ENCODE results near the gene RWDD4.

RWDD4 gene

GRCh38 chr4:183602557-183603027 lies 56.4 kb downstream of the RWDD4 start:
- no peaks in the 10 kb centered on the region for H3K9me3 Mint-ChIP-seq
- H3K27me3 Mint-ChIP-seq (ENCODE audit: low read depth): peaks cover 8% of the 10 kb centered on the region
- no peak overlapping the region for H3K4me3 Mint-ChIP-seq
- H3K27ac Mint-ChIP-seq: no peak overlapping the region
- H3K36me3 Mint-ChIP-seq (ENCODE audit: low read depth): no peaks in the 10 kb centered on the region
- no peaks in the 10 kb centered on the region for H3K4me1 Mint-ChIP-seq (ENCODE audit: low read depth)
- DNase-seq (ENCODE audit: low spot score): no peak

DNA sequence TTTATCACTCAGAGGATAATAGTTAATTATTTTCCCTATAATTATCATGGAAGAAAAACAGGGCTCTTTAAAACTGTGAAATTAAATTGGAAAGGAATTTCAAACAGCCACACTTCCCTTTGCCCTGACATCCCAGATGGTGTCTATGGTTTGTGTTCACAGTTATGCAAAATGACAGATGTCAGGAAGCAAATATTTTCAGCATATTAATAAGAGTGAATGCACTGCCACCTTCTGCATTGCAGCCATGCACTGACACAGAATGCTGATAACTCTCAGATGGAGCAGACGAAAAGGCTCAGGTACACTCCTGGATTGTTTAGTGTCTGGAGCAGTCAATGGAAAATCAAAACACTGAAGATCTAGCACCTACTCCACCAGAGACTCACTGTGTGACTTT lies 57.6 kb downstream of the RWDD4 start:
- Mint-ChIP-seq H3K27ac (no peak overlapping the region), H3K27me3 (ENCODE audit: low read depth) (peaks cover 16% of the 10 kb centered on the region), H3K4me3 (no peak overlapping the region), H3K9me3 (no peaks in the 10 kb centered on the region), H3K36me3 (ENCODE audit: low read depth) (no peaks in the 10 kb centered on the region), H3K4me1 (ENCODE audit: low read depth) (no peaks in the 10 kb centered on the region)
- no peak for DNase-seq (ENCODE audit: low spot score)

DNA sequence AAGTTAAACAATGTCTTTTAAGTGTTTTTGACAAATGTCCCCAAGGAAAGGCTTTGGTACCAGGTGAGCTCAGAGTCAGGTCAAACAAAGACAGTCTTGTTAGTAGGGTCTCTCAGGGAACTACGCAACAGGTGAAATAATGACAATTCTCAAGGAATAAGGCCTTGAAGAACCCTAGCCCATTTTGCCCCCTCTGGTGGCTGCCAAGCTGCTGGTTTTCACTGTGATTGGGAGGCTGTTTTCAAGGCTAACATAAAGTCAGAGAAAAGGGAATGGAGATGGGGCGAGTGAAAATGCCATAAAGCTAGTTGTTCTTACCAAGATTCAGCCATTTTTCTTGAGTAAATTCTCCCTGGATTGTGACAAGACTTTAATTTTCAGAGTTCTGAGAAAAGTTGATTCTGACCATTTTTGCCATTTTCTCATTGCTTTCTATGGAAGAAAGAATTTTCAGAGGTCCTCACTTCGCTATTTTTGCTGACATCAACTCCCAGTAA lies 58.7 kb downstream of the RWDD4 start:
- no peak overlapping the region for H3K27ac Mint-ChIP-seq
- no peaks in the 10 kb centered on the region for H3K4me1 Mint-ChIP-seq (ENCODE audit: low read depth)
- DNase-seq (ENCODE audit: low spot score): no peak
- no peak overlapping the region for H3K4me3 Mint-ChIP-seq
- no peaks in the 10 kb centered on the region for H3K9me3 Mint-ChIP-seq
- H3K27me3 Mint-ChIP-seq (ENCODE audit: low read depth): peaks cover 21% of the 10 kb centered on the region
- H3K36me3 Mint-ChIP-seq (ENCODE audit: low read depth): no peaks in the 10 kb centered on the region

GRCh38 chr4:183599690-183600089 lies 59.3 kb downstream of the RWDD4 start:
- Mint-ChIP-seq H3K4me3 (no peak overlapping the region), H3K9me3 (no peaks in the 10 kb centered on the region), H3K27ac (no peak overlapping the region), H3K27me3 (ENCODE audit: low read depth) (peaks cover 21% of the 10 kb centered on the region), H3K4me1 (ENCODE audit: low read depth) (no peaks in the 10 kb centered on the region), H3K36me3 (ENCODE audit: low read depth) (no peaks in the 10 kb centered on the region)
- no peak for DNase-seq (ENCODE audit: low spot score)

GRCh38 chr4:183599284-183599683 lies 59.7 kb downstream of the RWDD4 start:
- Mint-ChIP-seq H3K4me3 (no peak overlapping the region), H3K4me1 (ENCODE audit: low read depth) (no peaks in the 10 kb centered on the region), H3K27me3 (ENCODE audit: low read depth) (peaks cover 21% of the 10 kb centered on the region), H3K9me3 (no peaks in the 10 kb centered on the region), H3K27ac (no peak overlapping the region), H3K36me3 (ENCODE audit: low read depth) (no peaks in the 10 kb centered on the region)
- no peak for DNase-seq (ENCODE audit: low spot score)

DNA sequence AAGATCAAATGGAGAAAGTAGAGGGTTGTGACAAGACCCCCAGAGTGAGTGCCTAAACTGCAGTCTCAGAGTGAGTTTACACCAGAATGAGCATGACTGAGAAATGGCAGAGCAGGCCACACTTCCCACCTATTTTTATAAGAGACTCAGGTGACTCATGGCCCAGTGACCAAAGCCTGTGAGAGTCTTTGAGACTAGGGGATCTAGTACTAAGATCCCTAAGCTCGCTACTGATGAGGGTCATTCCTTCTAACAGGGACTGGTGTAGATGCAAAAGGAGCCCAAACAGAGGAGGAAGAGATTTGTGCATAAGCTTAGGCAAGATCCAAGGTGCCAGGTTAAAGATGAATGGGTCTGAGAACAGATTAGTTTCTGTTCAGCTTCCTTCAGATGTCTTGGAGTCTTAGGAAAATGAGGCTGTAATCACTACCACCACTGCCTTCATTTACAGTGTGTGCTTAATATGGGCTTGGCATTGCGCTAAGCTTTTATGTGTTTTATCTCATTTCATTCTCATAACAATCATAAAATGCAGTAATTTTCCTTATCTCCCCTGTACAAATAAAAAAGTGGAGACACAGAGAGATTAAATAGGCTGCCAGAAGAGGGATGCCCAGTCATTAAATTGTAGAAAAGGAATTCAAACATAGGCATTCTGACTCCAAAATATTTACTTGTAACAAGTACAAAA lies 62.8 kb downstream of the RWDD4 start:
- Mint-ChIP-seq H3K27me3 (ENCODE audit: low read depth) (peaks cover 17% of the 10 kb centered on the region), H3K9me3 (no peaks in the 10 kb centered on the region), H3K27ac (no peak overlapping the region), H3K4me3 (no peak overlapping the region), H3K36me3 (ENCODE audit: low read depth) (no peaks in the 10 kb centered on the region), H3K4me1 (ENCODE audit: low read depth) (no peaks in the 10 kb centered on the region)
- no peak for DNase-seq (ENCODE audit: low spot score)

- H3K4me1 Mint-ChIP-seq (ENCODE audit: low read depth): no peaks in the 10 kb centered on the region
- no peak for DNase-seq (ENCODE audit: low spot score)
- H3K27me3 Mint-ChIP-seq (ENCODE audit: low read depth): peaks cover 17% of the 10 kb centered on the region
- no peaks in the 10 kb centered on the region for H3K9me3 Mint-ChIP-seq
- no peak overlapping the region for H3K27ac Mint-ChIP-seq
- H3K36me3 Mint-ChIP-seq (ENCODE audit: low read depth): no peaks in the 10 kb centered on the region
- H3K4me3 Mint-ChIP-seq: no peak overlapping the region
These were observed 64.2 kb downstream of the RWDD4 start for GRCh38 chr4:183594823-183595222.

GRCh38 chr4:183591301-183591700 lies 67.7 kb downstream of the RWDD4 start:
- no peaks in the 10 kb centered on the region for H3K4me1 Mint-ChIP-seq (ENCODE audit: low read depth)
- H3K27me3 Mint-ChIP-seq (ENCODE audit: low read depth): peaks cover 4% of the 10 kb centered on the region
- H3K36me3 Mint-ChIP-seq (ENCODE audit: low read depth): no peaks in the 10 kb centered on the region
- H3K9me3 Mint-ChIP-seq: no peaks in the 10 kb centered on the region
- no peak for DNase-seq (ENCODE audit: low spot score)
- no peak overlapping the region for H3K4me3 Mint-ChIP-seq
- H3K27ac Mint-ChIP-seq: no peak overlapping the region
